Peyer's patch (tissue), 4 donors: ENCODE data around the gene MAN1C1. TPM values are rescaled to one million over a fixed set of nuclear protein-coding genes. Genes with fewer than 3 reads are reported as not detected.

Experiments used
- DNase-seq, 3 donors: peaks; one replicate each; pipeline ENCODE4 v3.0.0-alpha.2; 2017 to 2019
- H3K27ac ChIP-seq, 4 donors: fragments of 200-600 bp; sonication (generic); one replicate each; pipeline ENCODE4 v1.5.1; 2016 to 2019
- H3K27me3 ChIP-seq, 2 donors: fragments of 200-600 bp; sonication (generic); one replicate each; pipeline ENCODE4 v1.5.1; 2019
- H3K36me3 ChIP-seq, 3 donors: fragments of 200-600 bp; sonication (generic); one replicate each; pipeline ENCODE4 v1.5.1; 2016 to 2019
- H3K4me1 ChIP-seq, 4 donors: fragments of 200-600 bp; sonication (generic); one replicate each; pipeline ENCODE4 v1.5.1; 2016 to 2019
- H3K4me3 ChIP-seq, 4 donors: fragments of 200-600 bp; sonication (generic); 1 replicate in 3 of 4; 2 replicates in 1 of 4; pipeline ENCODE4 v1.5.1; 2016 to 2019; ENCODE audit warnings: mild to moderate bottlenecking in 1 of 4
- H3K9me3 ChIP-seq, 4 donors: fragments of 200-600 bp; sonication (generic); one replicate each; pipeline ENCODE4 v1.5.1; 2016 to 2019; ENCODE audit warnings: mild to moderate bottlenecking in 1 of 4
- POLR2A ChIP-seq, 2 donors: fragments of 450-650 bp; IDR thresholded peaks; one replicate each; pipeline ENCODE4 v1.5.1; 2017; ENCODE audit warnings: antibody characterized with exemption in 2 of 2, mild to moderate bottlenecking in 2 of 2, moderate library complexity in 2 of 2
- total RNA-seq, 4 donors: library from RNA; depleted of rRNA; stranded (reverse); fragments of >200 nt; gene quantifications; one replicate each; pipeline ENCODE4 v1.1.0, GENCODE V29; 2016
- TF ChIP-seq, protein P1 (sequence below), 6 experiments: fragments of 450-650 bp in 4 of 6; fragments of 200-600 bp in 2 of 6; sonication (generic) in 1 of 6; IDR thresholded peaks; one replicate each; pipeline ENCODE4 v1.5.1; 2017 to 2019; ENCODE audit warnings: antibody characterized with exemption in 6 of 6, mild to moderate bottlenecking in 3 of 6, moderate library complexity in 1 of 6

Gene MAN1C1
- total RNA-seq, 4 donors from 2014 or later: 2.3 to 10.7 (median 6.7) TPM

DNA sequence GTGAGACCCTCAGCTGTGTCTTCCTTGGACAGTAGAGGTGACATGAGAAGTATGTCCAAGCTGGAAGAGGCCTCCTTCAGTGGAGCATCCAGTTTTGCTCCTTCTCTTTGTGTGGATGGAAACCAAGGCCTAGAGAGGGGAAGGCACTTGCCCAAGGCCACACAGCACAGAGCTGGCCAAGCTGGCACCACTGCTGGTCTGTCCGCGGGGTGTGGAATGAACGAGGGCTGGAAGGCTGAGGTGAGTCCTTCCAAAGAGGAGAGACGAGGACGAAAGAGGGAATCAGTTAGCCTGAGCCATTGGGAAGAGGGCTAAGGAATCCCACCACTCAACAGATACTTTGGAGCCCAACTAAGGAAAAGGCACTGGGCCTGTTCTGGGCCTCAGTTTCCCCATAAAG, 155.6 kb downstream of the MAN1C1 start:
- no peaks in the 10 kb centered on the region for H3K9me3 ChIP-seq
- TF ChIP-seq, protein P1, sequence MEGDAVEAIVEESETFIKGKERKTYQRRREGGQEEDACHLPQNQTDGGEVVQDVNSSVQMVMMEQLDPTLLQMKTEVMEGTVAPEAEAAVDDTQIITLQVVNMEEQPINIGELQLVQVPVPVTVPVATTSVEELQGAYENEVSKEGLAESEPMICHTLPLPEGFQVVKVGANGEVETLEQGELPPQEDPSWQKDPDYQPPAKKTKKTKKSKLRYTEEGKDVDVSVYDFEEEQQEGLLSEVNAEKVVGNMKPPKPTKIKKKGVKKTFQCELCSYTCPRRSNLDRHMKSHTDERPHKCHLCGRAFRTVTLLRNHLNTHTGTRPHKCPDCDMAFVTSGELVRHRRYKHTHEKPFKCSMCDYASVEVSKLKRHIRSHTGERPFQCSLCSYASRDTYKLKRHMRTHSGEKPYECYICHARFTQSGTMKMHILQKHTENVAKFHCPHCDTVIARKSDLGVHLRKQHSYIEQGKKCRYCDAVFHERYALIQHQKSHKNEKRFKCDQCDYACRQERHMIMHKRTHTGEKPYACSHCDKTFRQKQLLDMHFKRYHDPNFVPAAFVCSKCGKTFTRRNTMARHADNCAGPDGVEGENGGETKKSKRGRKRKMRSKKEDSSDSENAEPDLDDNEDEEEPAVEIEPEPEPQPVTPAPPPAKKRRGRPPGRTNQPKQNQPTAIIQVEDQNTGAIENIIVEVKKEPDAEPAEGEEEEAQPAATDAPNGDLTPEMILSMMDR (IDR thresholded peaks at IDR 0.05): no peak
- TF ChIP-seq POLR2A (IDR thresholded peaks at IDR 0.05): no peak
- no peak for DNase-seq
- H3K4me1 ChIP-seq: peaks cover 0 to 20% (median 11%) of the 10 kb centered on the region in 4 donors
- no peak overlapping the region for H3K4me3 ChIP-seq
- no peak overlapping the region for H3K27ac ChIP-seq
- H3K27me3 ChIP-seq: no peaks in the 10 kb centered on the region
- no peaks in the 10 kb centered on the region for H3K36me3 ChIP-seq

DNA sequence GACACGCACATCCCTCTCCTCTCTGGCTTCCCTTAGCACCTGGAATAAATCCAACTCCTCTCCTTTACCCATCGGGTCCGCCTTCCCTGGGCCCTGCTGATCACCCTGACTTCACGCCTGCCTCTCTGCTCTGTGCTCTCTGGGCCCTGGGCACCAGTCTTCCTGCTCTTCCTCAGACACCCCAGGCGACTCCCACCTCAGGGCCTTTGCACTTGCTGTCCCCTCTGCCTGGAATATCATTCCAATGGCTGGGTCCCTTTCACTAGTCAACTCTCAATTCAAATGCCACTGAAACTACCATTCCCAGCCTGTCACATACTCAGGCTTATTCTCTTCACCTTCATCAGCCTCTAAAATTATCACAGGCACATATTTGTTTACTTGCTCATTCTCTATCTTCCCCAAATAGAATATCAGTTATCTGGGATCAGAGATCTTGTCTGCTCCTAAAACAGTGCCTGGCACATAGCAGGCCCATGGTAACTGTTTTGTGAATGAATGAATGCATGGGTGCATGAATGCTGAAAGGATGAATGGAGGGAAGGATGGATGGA, 156.2 kb downstream of the MAN1C1 start:
- TF ChIP-seq, protein P1 (IDR thresholded peaks at IDR 0.05): no peak
- TF ChIP-seq POLR2A (IDR thresholded peaks at IDR 0.05): no peak
- no peak overlapping the region for H3K27ac ChIP-seq
- peaks cover 0 to 20% (median 11%) of the 10 kb centered on the region in 4 donors for H3K4me1 ChIP-seq
- H3K4me3 ChIP-seq: no peak overlapping the region
- no peaks in the 10 kb centered on the region for H3K27me3 ChIP-seq
- no peaks in the 10 kb centered on the region for H3K36me3 ChIP-seq
- no peak for DNase-seq
- no peaks in the 10 kb centered on the region for H3K9me3 ChIP-seq

DNA sequence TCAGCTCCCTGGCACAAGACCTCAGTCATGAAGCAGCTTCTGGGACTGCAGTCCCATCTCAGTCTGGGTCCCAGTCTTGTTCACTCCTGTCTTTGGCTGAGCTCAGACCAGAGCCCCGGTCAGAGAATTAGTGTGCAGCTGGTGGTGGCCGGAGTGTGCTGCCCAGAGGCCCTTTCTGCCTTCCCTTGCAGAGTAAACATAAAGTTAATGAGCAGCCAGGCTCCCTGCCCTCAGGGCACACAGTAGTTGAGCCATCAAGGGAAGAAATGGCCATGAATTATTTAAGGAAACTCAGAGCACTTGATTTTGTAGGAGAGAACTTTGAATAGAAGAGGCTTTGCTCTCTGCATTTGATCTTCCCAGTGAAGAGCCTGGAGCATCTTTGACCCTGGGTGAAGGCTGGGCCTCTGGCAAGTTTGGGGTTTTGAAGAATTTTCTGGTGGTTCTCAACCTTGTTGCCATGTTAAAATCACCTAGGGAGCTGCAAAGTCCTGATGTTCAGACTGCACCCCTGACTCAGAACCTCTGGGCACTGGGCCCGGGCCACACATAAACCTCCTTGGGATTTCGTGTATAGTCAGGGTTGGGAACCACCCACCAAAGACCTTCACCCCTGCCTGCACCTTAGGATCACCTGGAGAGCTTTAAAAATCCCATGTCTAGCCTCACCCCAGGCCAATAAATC, 157.0 kb downstream of the MAN1C1 start:
- no peak overlapping the region for H3K4me3 ChIP-seq
- peaks cover 0 to 20% (median 11%) of the 10 kb centered on the region in 4 donors for H3K4me1 ChIP-seq

DNA sequence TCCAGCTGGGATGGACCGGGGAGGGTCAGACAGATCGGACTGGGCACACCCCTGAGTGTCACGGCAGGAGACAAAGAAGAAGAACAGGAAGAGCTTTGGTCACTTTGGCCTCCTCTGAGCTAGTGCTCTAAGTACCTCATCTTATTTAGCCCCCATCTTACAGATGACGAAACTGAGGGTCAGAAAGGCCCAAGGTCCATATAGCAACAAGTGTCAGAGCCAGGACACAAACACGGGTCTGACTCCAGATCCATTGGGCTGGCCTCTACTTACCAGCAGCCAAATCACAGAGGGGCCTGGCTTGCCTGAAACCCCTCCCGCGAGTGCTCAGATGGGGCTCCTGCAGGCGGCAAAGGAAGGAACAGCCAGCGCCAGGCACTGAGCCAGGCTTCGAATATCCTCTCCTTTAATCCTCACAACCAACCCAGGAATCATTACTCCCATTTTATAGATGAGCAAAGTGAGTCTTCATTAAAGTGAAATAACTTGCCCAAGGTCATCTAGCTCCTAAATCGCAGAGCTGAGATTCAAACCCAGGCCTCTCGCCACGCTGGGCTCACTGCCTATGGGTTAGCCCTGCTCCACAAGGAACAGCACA, 157.7 kb downstream of the MAN1C1 start:
- H3K27ac ChIP-seq: peak overlapping the region in 1 of 4 donors; percentile 73
- H3K4me3 ChIP-seq: no peak overlapping the region
- no peaks in the 10 kb centered on the region for H3K27me3 ChIP-seq
- no peak for DNase-seq
- H3K4me1 ChIP-seq: peaks cover 0 to 20% (median 11%) of the 10 kb centered on the region in 4 donors
- no peaks in the 10 kb centered on the region for H3K36me3 ChIP-seq
- TF ChIP-seq POLR2A (IDR thresholded peaks at IDR 0.05): no peak
- TF ChIP-seq, protein P1 (IDR thresholded peaks at IDR 0.05): no peak
- H3K9me3 ChIP-seq: no peaks in the 10 kb centered on the region

More for the DNA sequence above, 157.0 kb downstream of the MAN1C1 start:
- no peaks in the 10 kb centered on the region for H3K27me3 ChIP-seq
- peak overlapping the region in 1 of 4 donors; percentile 73 for H3K27ac ChIP-seq
- H3K36me3 ChIP-seq: no peaks in the 10 kb centered on the region
- DNase-seq: peak in 1 of 3 donors; percentile 57
- H3K9me3 ChIP-seq: no peaks in the 10 kb centered on the region
- TF ChIP-seq, protein P1 (IDR thresholded peaks at IDR 0.05): no peak
- no peak for TF ChIP-seq POLR2A (IDR thresholded peaks at IDR 0.05)

DNA sequence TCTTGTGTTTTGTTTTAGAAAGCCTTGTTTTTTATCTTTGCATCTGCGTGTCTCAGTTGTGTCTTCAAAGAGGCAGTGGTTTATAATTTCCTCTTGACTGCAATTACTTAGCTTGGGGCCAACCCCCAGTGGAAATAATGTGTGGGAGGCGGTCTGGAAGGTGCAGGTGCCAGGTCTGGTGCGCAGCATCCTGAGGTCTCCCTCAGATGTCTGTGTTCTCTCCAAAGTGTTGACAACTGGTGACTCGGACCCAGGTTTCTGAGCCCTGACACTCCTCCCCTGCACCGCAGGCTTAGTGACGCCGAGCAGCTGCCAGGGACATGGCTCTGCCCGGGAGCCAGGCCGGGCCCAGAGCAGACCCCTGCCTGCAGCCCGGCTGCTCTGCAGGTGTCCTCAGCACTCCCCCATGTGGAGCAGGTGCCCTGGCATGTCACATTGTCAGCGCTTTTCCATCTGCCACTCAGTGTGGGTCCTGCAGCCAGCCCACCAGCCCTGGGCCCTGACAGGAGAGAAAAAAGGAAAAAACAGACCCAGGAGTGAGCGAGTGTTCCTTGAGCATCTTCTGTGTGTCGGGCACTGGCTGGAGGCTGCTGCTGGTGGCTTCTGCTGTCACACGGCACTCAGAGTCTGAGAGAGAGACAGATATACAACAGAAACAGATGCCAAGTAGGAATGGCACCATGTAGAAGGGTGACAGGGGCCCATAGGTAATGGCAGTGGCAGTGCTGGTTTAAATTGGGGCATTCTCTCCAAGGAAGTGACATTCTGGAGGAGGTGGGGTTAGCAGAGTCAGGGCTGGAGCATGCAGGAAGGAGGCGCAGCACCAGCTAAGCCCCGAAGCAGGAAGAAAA, 158.6 kb downstream of the MAN1C1 start:
- Histone ChIP-seq H3K4me3 (no peak overlapping the region), H3K27ac (peak overlapping the region in 2 of 4 donors; percentile 30 to 73), H3K9me3 (no peaks in the 10 kb centered on the region), H3K36me3 (no peaks in the 10 kb centered on the region), H3K4me1 (peaks cover 0 to 20% (median 11%) of the 10 kb centered on the region in 4 donors), H3K27me3 (no peaks in the 10 kb centered on the region)
- TF ChIP-seq, protein P1 (IDR thresholded peaks at IDR 0.05): no peak
- DNase-seq: peak in 2 of 3 donors; percentile 79 to 85
